ENCODE results near the gene GLYATL1. TPM values are rescaled to one million over a fixed set of nuclear protein-coding genes. Genes with fewer than 3 reads are reported as not detected.
"Not testable (repeated sequence)": the region's sequence is repeated elsewhere in the genome, so short reads cannot be mapped to it uniquely, and the experiment has no call there.

Gene GLYATL1
- total and polyA plus RNA-seq, 12 donors: 0.06 TPM; not detected in 11

- WGBS, 2 donors: 61 to 82% methylated on average over 3 of the region's 3 CpGs
- DNase-seq (no peak), ATAC-seq (no peak)
These were observed 60.7 kb downstream of the GLYATL1 start for GRCh38 chr11:59000003-59000402.

GRCh38 chr11:59002006-59002405 is 62.7 kb downstream of the GLYATL1 start:
- intact Hi-C loops (cut with DNase I): not testable (repeated sequence)

More at GRCh38 chr11:59000003-59000402, 60.7 kb downstream of the GLYATL1 start:
- Histone ChIP-seq H3K4me3 (no peak overlapping the region), H3K9me3 (no peaks in the 10 kb centered on the region), H3K27me3 (peaks cover 0 to 3% (median 0%) of the 10 kb centered on the region in 7 donors), H3K4me1 (no peaks in the 10 kb centered on the region), H3K27ac (no peak overlapping the region), H3K36me3 (no peaks in the 10 kb centered on the region)
- intact Hi-C loops (cut with DNase I): no loop called here
- no peak for TF ChIP-seq CTCF (IDR thresholded peaks at IDR 0.05)

More at GRCh38 chr11:59002006-59002405, 62.7 kb downstream of the GLYATL1 start:
- not testable (repeated sequence) for DNase-seq, H3K4me3 ChIP-seq, H3K4me1 ChIP-seq, ATAC-seq, H3K27ac ChIP-seq, H3K36me3 ChIP-seq, H3K9me3 ChIP-seq, H3K27me3 ChIP-seq
- 10 to 25% methylated on average over 2 of the region's 2 CpGs for WGBS, 2 donors

Other genes starting within 250 kb of the GLYATL1 start
- under 1 TPM in 4 of 10 donors, not detected in 6; 0.22 to 0.79 (median 0.50) TPM for gene GLYAT, start 207.5 kb upstream of the GLYATL1 start, total RNA-seq
- gene GLYAT, start 207.5 kb upstream of the GLYATL1 start, polyA plus RNA-seq: under 1 TPM in 1 of 2 donors, not detected in 1; 0.29 TPM
- under 1 TPM in 4 of 10 donors, not detected in 6; 0.28 to 0.58 (median 0.48) TPM for gene GLYATL2, start 94.8 kb upstream of the GLYATL1 start, total RNA-seq
- gene GLYATL2, start 94.8 kb upstream of the GLYATL1 start, polyA plus RNA-seq: under 1 TPM; 0.07 to 0.15 TPM
- not detected for gene GLYATL1B, start 146.8 kb downstream of the GLYATL1 start, total RNA-seq
- not detected for gene GLYATL1B, start 146.8 kb downstream of the GLYATL1 start, polyA plus RNA-seq
- gene FAM111B, start 167.7 kb downstream of the GLYATL1 start, total RNA-seq: 1 to 10 TPM in 2 of 10 donors, under 1 TPM in 6, not detected in 2; 0.11 to 3.1 (median 0.30) TPM
- gene FAM111B, start 167.7 kb downstream of the GLYATL1 start, polyA plus RNA-seq: under 1 TPM; 0.12 to 0.22 TPM
- 10 to 100 TPM in 2 of 10 donors, 1 to 10 TPM in 8; 4.0 to 18.6 (median 5.1) TPM for gene FAM111A, start 203.4 kb downstream of the GLYATL1 start, total RNA-seq
- 10 to 100 TPM in 1 of 2 donors, 1 to 10 TPM in 1; 2.9 to 22.5 TPM for gene FAM111A, start 203.4 kb downstream of the GLYATL1 start, polyA plus RNA-seq
- 1 to 10 TPM in 9 of 10 donors, under 1 TPM in 1; 0.98 to 4.1 (median 2.7) TPM for gene DTX4, start 232.6 kb downstream of the GLYATL1 start, total RNA-seq
- gene DTX4, start 232.6 kb downstream of the GLYATL1 start, polyA plus RNA-seq: 1 to 10 TPM in 1 of 2 donors, under 1 TPM in 1; 0.86 to 1.3 TPM